HG03457 (cell line): Measurements from ENCODE around the gene CD48.
A peak's percentile ranks its signal among the peaks of the same experiment; 100 is the strongest.
"Not testable (repeated sequence)": the region's sequence is repeated elsewhere in the genome, so short reads cannot be mapped to it uniquely, and the experiment has no call there.

Source experiments
- ATAC-seq: cut with Tn5 transposase; IDR thresholded peaks from one replicate; pipeline ENCODE4 v1.9.1; 2021; ENCODE audit warnings: moderate number of reproducible peaks; ENCODE audit not compliant: unreplicated experiment

The CD48 gene

GRCh38 chr1:160742428-160743127 lies 31.0 kb upstream of the CD48 start:
- ATAC-seq, result no peak

GRCh38 chr1:160741612-160742348 lies 30.2 kb upstream of the CD48 start:
- no peak for ATAC-seq

GRCh38 chr1:160741092-160741501 lies 29.5 kb upstream of the CD48 start:
- no peak for ATAC-seq

- ATAC-seq, result no peak
Observed at GRCh38 chr1:160740133-160740688, 28.6 kb upstream of the CD48 start.

- ATAC-seq, result peak; percentile 47
Observed at GRCh38 chr1:160739098-160739511, 27.5 kb upstream of the CD48 start, which contains the start of gene SLAMF7. TSS of gene SLAMF7 (plus strand) at chr1:160739247. CDS start at chr1:160739302, 55 bp downstream.

- no peak for ATAC-seq
Observed at GRCh38 chr1:160738271-160738670, 26.6 kb upstream of the CD48 start.

- ATAC-seq, result no peak
Observed at GRCh38 chr1:160734301-160734700, 22.7 kb upstream of the CD48 start.

- ATAC-seq, result no peak
Observed at GRCh38 chr1:160733898-160734297, 22.3 kb upstream of the CD48 start.

GRCh38 chr1:160731990-160732389 lies 20.4 kb upstream of the CD48 start:
- ATAC-seq, result no peak

- ATAC-seq, result not testable (repeated sequence)
Observed at GRCh38 chr1:160731564-160731963, 19.9 kb upstream of the CD48 start.

- ATAC-seq, result no peak
Observed at GRCh38 chr1:160727316-160727640, 15.7 kb upstream of the CD48 start.

- no peak for ATAC-seq
Observed at GRCh38 chr1:160726498-160727315, 15.1 kb upstream of the CD48 start.

GRCh38 chr1:160726114-160726497 lies 14.5 kb upstream of the CD48 start:
- ATAC-seq, result no peak

GRCh38 chr1:160724465-160725242 lies 13.0 kb upstream of the CD48 start:
- ATAC-seq, result no peak

- no peak for ATAC-seq
Observed at GRCh38 chr1:160723332-160723731, 11.7 kb upstream of the CD48 start.

- no peak for ATAC-seq
Observed at GRCh38 chr1:160722726-160723125, 11.1 kb upstream of the CD48 start.

- no peak for ATAC-seq
Observed at GRCh38 chr1:160721473-160721872, 9.9 kb upstream of the CD48 start.

- no peak for ATAC-seq
Observed at GRCh38 chr1:160720356-160721085, 8.9 kb upstream of the CD48 start.

- no peak for ATAC-seq
Observed at GRCh38 chr1:160718210-160718609, 6.6 kb upstream of the CD48 start.

GRCh38 chr1:160717306-160717705 lies 5.7 kb upstream of the CD48 start:
- ATAC-seq, result no peak
